ENCODE results near the gene TXNIP. TPM values are rescaled to one million over a fixed set of nuclear protein-coding genes. Genes with fewer than 3 reads are reported as not detected.

Gene TXNIP
- total RNA-seq, 1 experiment from 2014 or later, result 2.5 TPM

DNA sequence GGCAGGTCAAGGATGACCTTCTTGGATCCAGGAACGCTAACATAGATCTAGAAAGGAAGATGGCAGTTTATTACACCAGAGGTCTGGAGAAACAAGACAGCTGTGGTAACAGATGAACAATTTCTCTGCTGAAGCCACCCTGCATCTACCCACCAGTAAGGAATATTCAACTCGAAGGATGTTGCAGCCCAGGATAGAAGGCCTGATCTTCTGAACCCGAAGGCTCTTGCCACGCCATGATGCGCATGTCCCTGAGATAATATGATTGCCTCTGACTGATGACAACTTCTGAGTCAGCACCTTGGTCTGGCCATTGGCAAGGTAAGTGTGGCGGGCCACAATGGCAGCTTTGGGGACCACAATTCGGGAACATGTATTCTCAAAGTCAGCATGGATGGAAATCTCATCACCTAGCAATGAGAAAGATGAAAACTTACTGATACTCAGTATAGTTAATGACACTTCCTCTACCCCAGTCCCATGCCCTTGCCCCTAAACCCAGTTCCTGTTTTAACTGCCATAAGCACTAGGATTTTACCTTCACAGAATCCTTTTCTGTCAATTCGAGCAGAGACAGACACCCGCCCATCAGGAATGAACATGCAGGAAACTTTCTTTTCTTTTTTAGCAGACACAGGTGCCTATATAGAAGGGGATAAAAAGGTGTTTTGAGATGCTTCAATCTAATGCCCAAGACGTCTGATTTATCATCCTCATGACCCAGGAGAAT lies 1.8 kb downstream of the TXNIP start:
- H3K9ac ChIP-seq (ENCODE audit: low read length), result no peak overlapping the region
- intact Hi-C loops (cut with micrococcal nuclease), result no loop called here
- H3K36me3 ChIP-seq (ENCODE audit: control insufficient read depth in 1 of 2, insufficient read depth in 2 of 2, low read length in 2 of 2), result no peaks in the 10 kb centered on the region
- ChIA-PET POLR2A (no interaction called here), CTCF (interaction anchor here (0.6 to 1.3 kb wide), 2 partner anchors 13 to 87 kb away, joined by 4 read pairs; no protein-coding TSS in a partner anchor), RAD21 (ENCODE audit: low non-redundant PET in 1 of 2, low total read pairs in 2 of 2, uncharacterized antibody in 2 of 2, unreplicated experiment in 2 of 2) (no interaction called here)
- no peaks in the 10 kb centered on the region for H3K27me3 ChIP-seq (ENCODE audit: insufficient read depth, low read length)
- no peaks in the 10 kb centered on the region for H4K20me1 ChIP-seq (ENCODE audit: insufficient read depth)
- no peaks in the 10 kb centered on the region for H3K9me2 ChIP-seq (ENCODE audit: insufficient read depth)
- TF ChIP-seq SIN3A (IDR thresholded peaks at IDR 0.05; ENCODE audit: low read depth) (no peak), MAX (IDR thresholded peaks at IDR 0.05) (no peak), EGR1 (IDR thresholded peaks at IDR 0.05; ENCODE audit: low read depth) (no peak)
- H3K4me3 ChIP-seq (replicated peaks in 1 of 2; ENCODE audit: low read depth in 1 of 2, low read length in 2 of 2), result no peak overlapping the region
- H3K9me3 ChIP-seq (ENCODE audit: control insufficient read depth in 1 of 2, insufficient read depth in 1 of 2, low read depth in 1 of 2, low read length in 2 of 2), result no peaks in the 10 kb centered on the region
- no peak overlapping the region for H3K4me2 ChIP-seq (ENCODE audit: low read length)
- H2AFZ ChIP-seq (ENCODE audit: low read depth, low read length, poor library complexity, severe bottlenecking), result no peak overlapping the region
- no peak overlapping the region for H3K27ac ChIP-seq (ENCODE audit: low read depth, low read length)
- DNase-seq (ENCODE audit: low read depth, low spot score) (no peak), ATAC-seq (no peak)
- H3K4me1 ChIP-seq (ENCODE audit: control insufficient read depth in 1 of 2, insufficient read depth in 2 of 2, low read length in 2 of 2), result peaks cover 2 to 5% of the 10 kb centered on the region in 2 experiments; a peak in 2 of 4 replicates
- BruUV-seq (replicated peaks), result no TSS peak
- H3K79me2 ChIP-seq (ENCODE audit: insufficient read depth, low read length), result no peaks in the 10 kb centered on the region

GRCh38 chr1:145993618-145994390 lies 2.6 kb downstream of the TXNIP start:
- ChIA-PET RAD21 (ENCODE audit: low non-redundant PET in 1 of 2, low total read pairs in 2 of 2, uncharacterized antibody in 2 of 2, unreplicated experiment in 2 of 2) (no interaction called here), POLR2A (interaction anchor here (2.8 kb wide), 1 partner anchor 14 kb away, joined by 6 read pairs; no protein-coding TSS in a partner anchor), CTCF (interaction anchor here (0.6 to 1.3 kb wide), 2 partner anchors 14 to 86 kb away, joined by 4 read pairs; no protein-coding TSS in a partner anchor)
- no peaks in the 10 kb centered on the region for H4K20me1 ChIP-seq (ENCODE audit: insufficient read depth)
- ATAC-seq (no peak), DNase-seq (ENCODE audit: low read depth, low spot score) (no peak)
- no peaks in the 10 kb centered on the region for H3K36me3 ChIP-seq (ENCODE audit: control insufficient read depth in 1 of 2, insufficient read depth in 2 of 2, low read length in 2 of 2)
- no peak overlapping the region for H3K4me2 ChIP-seq (ENCODE audit: low read length)
- BruUV-seq (replicated peaks), result no TSS peak
- H3K9me2 ChIP-seq (ENCODE audit: insufficient read depth), result no peaks in the 10 kb centered on the region
- H3K27ac ChIP-seq (ENCODE audit: low read depth, low read length), result no peak overlapping the region
- no peak overlapping the region for H3K9ac ChIP-seq (ENCODE audit: low read length)
- H2AFZ ChIP-seq (ENCODE audit: low read depth, low read length, poor library complexity, severe bottlenecking), result no peak overlapping the region
- no peaks in the 10 kb centered on the region for H3K9me3 ChIP-seq (ENCODE audit: control insufficient read depth in 1 of 2, insufficient read depth in 1 of 2, low read depth in 1 of 2, low read length in 2 of 2)
- no peaks in the 10 kb centered on the region for H3K79me2 ChIP-seq (ENCODE audit: insufficient read depth, low read length)
- no peak overlapping the region for H3K4me3 ChIP-seq (replicated peaks in 1 of 2; ENCODE audit: low read depth in 1 of 2, low read length in 2 of 2)
- H3K4me1 ChIP-seq (ENCODE audit: control insufficient read depth in 1 of 2, insufficient read depth in 2 of 2, low read length in 2 of 2), result peaks cover 2 to 5% of the 10 kb centered on the region in 2 experiments; a peak in 2 of 4 replicates
- H3K27me3 ChIP-seq (ENCODE audit: insufficient read depth, low read length), result no peaks in the 10 kb centered on the region
- intact Hi-C loops (cut with micrococcal nuclease), result no loop called here
- no peak for TF ChIP-seq SP1 (IDR thresholded peaks at IDR 0.05; ENCODE audit: low read depth)
- no peak for TF ChIP-seq MAX (IDR thresholded peaks at IDR 0.05)
- no peak for TF ChIP-seq CEBPB (IDR thresholded peaks at IDR 0.05; ENCODE audit: low read depth)
- no peak for TF ChIP-seq ZBTB33 (IDR thresholded peaks at IDR 0.05; ENCODE audit: extremely low read depth, insufficient replicate concordance, low read length)
- TF ChIP-seq REST (IDR thresholded peaks at IDR 0.05; ENCODE audit: low read depth), result no peak
- no peak for TF ChIP-seq FOSL1 (IDR thresholded peaks at IDR 0.05; ENCODE audit: low read depth)
- no peak for TF ChIP-seq ZFX (IDR thresholded peaks at IDR 0.05)
- TF ChIP-seq SIN3A (IDR thresholded peaks at IDR 0.05; ENCODE audit: low read depth), result no peak
- TF ChIP-seq RAD21 (IDR thresholded peaks at IDR 0.05; ENCODE audit: low read depth), result no peak
